Liver (tissue), 9 donors: ENCODE data around the gene ADM2. TPM values are rescaled to one million over a fixed set of nuclear protein-coding genes. Genes with fewer than 3 reads are reported as not detected.

Experiments
- DNase-seq: peaks from one replicate; pipeline ENCODE4 v3.0.0-alpha.2; 2017; ENCODE audit warnings: low spot score
- H3K27ac ChIP-seq, 2 donors: one replicate each; pipeline ENCODE4 v1.7.0; 2013; ENCODE audit warnings: inconsistent platforms in 2 of 2, low read length in 2 of 2, control low read depth in 1 of 2, low read depth in 1 of 2, mild to moderate bottlenecking in 1 of 2
- H3K27me3 ChIP-seq, 4 donors: one replicate each; pipeline versions ENCODE4 v1.6.1 to v1.7.0; 2013; ENCODE audit warnings: low read length in 3 of 4, inconsistent platforms in 1 of 4, mild to moderate bottlenecking in 1 of 4, moderate library complexity in 1 of 4; ENCODE audit not compliant: control insufficient read depth in 4 of 4, insufficient read depth in 4 of 4
- H3K36me3 ChIP-seq, 4 donors: one replicate each; pipeline versions ENCODE4 v1.6.1 to v1.7.0; 2013; ENCODE audit warnings: low read length in 3 of 4, mild to moderate bottlenecking in 3 of 4, low read depth in 1 of 4, moderate library complexity in 1 of 4; ENCODE audit not compliant: control insufficient read depth in 4 of 4, insufficient read depth in 3 of 4
- H3K4me1 ChIP-seq, 4 donors: one replicate each; pipeline versions ENCODE4 v1.6.1 to v1.7.0; 2013; ENCODE audit warnings: low read length in 3 of 4, mild to moderate bottlenecking in 3 of 4, moderate library complexity in 1 of 4; ENCODE audit not compliant: control insufficient read depth in 4 of 4, insufficient read depth in 4 of 4
- H3K4me3 ChIP-seq, 3 donors: one replicate each; pipeline versions ENCODE4 v1.6.1 to v1.7.0; 2013; ENCODE audit warnings: low read length in 3 of 3, control low read depth in 1 of 3, low read depth in 1 of 3, mild to moderate bottlenecking in 1 of 3
- H3K9ac ChIP-seq, 2 donors: one replicate each; pipeline ENCODE4 v1.7.0; 2013; ENCODE audit warnings: low read length in 2 of 2, mild to moderate bottlenecking in 2 of 2, moderate library complexity in 2 of 2, control low read depth in 1 of 2, low read depth in 1 of 2
- H3K9me3 ChIP-seq, 4 donors: one replicate each; pipeline versions ENCODE4 v1.6.1 to v1.7.0; 2013; ENCODE audit warnings: low read length in 3 of 4; ENCODE audit not compliant: control insufficient read depth in 4 of 4
- ATF3 ChIP-seq: IDR thresholded peaks from 2 replicates; pipeline ENCODE4 v1.6.1; 2016; ENCODE audit warnings: antibody characterized with exemption
- CTCF ChIP-seq: fragments of 150-350 bp; IDR thresholded peaks from 2 replicates; pipeline ENCODE4 v1.5.1; 2017; ENCODE audit warnings: improper control_type of control experiment, low read depth, low read length; ENCODE audit not compliant: missing input control
- EGR1 ChIP-seq, 2 donors: IDR thresholded peaks; 2 replicates each; pipeline ENCODE4 v1.6.1; 2016 to 2018; ENCODE audit warnings: antibody characterized with exemption in 2 of 2, low read depth in 2 of 2
- FOXA1 ChIP-seq: IDR thresholded peaks from 2 replicates; pipeline ENCODE4 v1.6.1; 2016; ENCODE audit warnings: antibody characterized with exemption
- GABPA ChIP-seq, 2 donors: IDR thresholded peaks in 1 of 2; conservative IDR thresholded peaks in 1 of 2; 2 replicates each; pipeline ENCODE4 v1.6.1; 2016; ENCODE audit warnings: antibody characterized with exemption in 2 of 2, mild to moderate bottlenecking in 1 of 2, moderate library complexity in 1 of 2
- HNF4G ChIP-seq: IDR thresholded peaks from 2 replicates; pipeline ENCODE4 v1.6.1; 2016; ENCODE audit warnings: antibody characterized with exemption
- JUND ChIP-seq, 2 donors: IDR thresholded peaks; 2 replicates each; pipeline ENCODE4 v1.6.1; 2016; ENCODE audit warnings: antibody characterized with exemption in 2 of 2
- RAD21 ChIP-seq, 2 donors: IDR thresholded peaks; 2 replicates each; pipeline ENCODE4 v1.6.1; 2016; ENCODE audit warnings: antibody characterized with exemption in 2 of 2, mild to moderate bottlenecking in 2 of 2
- REST ChIP-seq: IDR thresholded peaks from 2 replicates; pipeline ENCODE4 v1.6.1; 2016; ENCODE audit warnings: antibody characterized with exemption, mild to moderate bottlenecking
- RXRA ChIP-seq, 2 donors: IDR thresholded peaks; 2 replicates each; pipeline ENCODE4 v1.6.1; 2017 to 2018; ENCODE audit warnings: antibody characterized with exemption in 2 of 2, mild to moderate bottlenecking in 1 of 2
- SP1 ChIP-seq: IDR thresholded peaks from 2 replicates; pipeline ENCODE4 v1.6.1; 2018; ENCODE audit warnings: antibody characterized with exemption, mild to moderate bottlenecking
- TAF1 ChIP-seq: conservative IDR thresholded peaks from 2 replicates; pipeline ENCODE4 v1.6.1; 2016; ENCODE audit warnings: antibody characterized with exemption, mild to moderate bottlenecking
- YY1 ChIP-seq: IDR thresholded peaks from 2 replicates; pipeline ENCODE4 v1.6.1; 2016; ENCODE audit warnings: antibody characterized with exemption, mild to moderate bottlenecking
- ZBTB33 ChIP-seq: IDR thresholded peaks from 2 replicates; pipeline ENCODE4 v1.6.1; 2016; ENCODE audit warnings: antibody characterized with exemption
- WGBS: extraction: QIAGEN DNeasy Blood & Tissue Kit; methylation state at CpG from one replicate; pipeline ENCODE4 v1.1.7; 2013; 5-methylcytosine and 5-hydroxymethylcytosine counted together
- polyA plus RNA-seq, 2 donors: library from polyadenylated mRNA; stranded (reverse) in 1 of 2; unstranded in 1 of 2; fragments of 200-250 nt in 1 of 2; fragments of >200 nt in 1 of 2; fragmentation: Nextera tagmentation in 1 of 2; extraction: Ambion mirVana in 1 of 2; gene quantifications; one replicate each; pipeline versions ENCODE4 v1.2.1 to v1.2.3, GENCODE V29; 2013 to 2015
- total RNA-seq, 2 donors: library from RNA; depleted of rRNA; stranded (reverse); fragments of >200 nt; gene quantifications; one replicate each; pipeline ENCODE4 v1.2.3, GENCODE V29; 2014
- donor health status: healthy.
- donor health status: healthy.
- donor health status: healthy.
- donor health status: healthy.
- donor health status: healthy.

The ADM2 gene
- total and polyA plus RNA-seq, 4 donors, result 0.79 to 2.8 (median 1.3) TPM

GRCh38 chr22:50452649-50453048, 28.7 kb upstream of the ADM2 start:
- Histone ChIP-seq H3K9ac (no peak overlapping the region), H3K27me3 (no peaks in the 10 kb centered on the region), H3K9me3 (no peaks in the 10 kb centered on the region), H3K27ac (no peak overlapping the region), H3K4me1 (no peaks in the 10 kb centered on the region), H3K36me3 (peaks cover 18 to 46% (median 20%) of the 10 kb centered on the region in 4 donors), H3K4me3 (no peak overlapping the region)
- DNase-seq, result no peak
- TF ChIP-seq ZBTB33 (no peak), GABPA (IDR thresholded peaks at IDR 0.05 in 1 of 2, conservative IDR thresholded peaks at IDR 0.05 in 1 of 2) (no peak), CTCF (no peak), TAF1 (no peak), EGR1 (IDR thresholded peaks at IDR 0.05; ENCODE audit: low read depth in 2 of 2) (no peak), REST (no peak), YY1 (no peak), SP1 (no peak), FOXA1 (no peak), ATF3 (no peak), HNF4G (no peak)
- 95% methylated on average over 5 of the region's 5 CpGs for WGBS

- TF ChIP-seq JUND (IDR thresholded peaks at IDR 0.05), result no peak
- TF ChIP-seq RXRA (IDR thresholded peaks at IDR 0.05), result no peak
- TF ChIP-seq TAF1, result no peak
- TF ChIP-seq EGR1 (IDR thresholded peaks at IDR 0.05; ENCODE audit: low read depth in 2 of 2), result no peak
- TF ChIP-seq RAD21 (IDR thresholded peaks at IDR 0.05), result no peak
- DNase-seq, result no peak
- Histone ChIP-seq H3K4me3 (no peak overlapping the region), H3K27ac (no peak overlapping the region), H3K36me3 (peaks cover 13 to 52% (median 22%) of the 10 kb centered on the region in 4 donors), H3K4me1 (no peaks in the 10 kb centered on the region), H3K9ac (no peak overlapping the region), H3K9me3 (no peaks in the 10 kb centered on the region), H3K27me3 (no peaks in the 10 kb centered on the region)
- WGBS, result 95% methylated on average over 27 of the region's 27 CpGs
Observed at GRCh38 chr22:50454556-50455075, 26.7 kb upstream of the ADM2 start.
